ENCODE results near the gene PHF12.
A peak's percentile ranks its signal among the peaks of the same experiment; 100 is the strongest.
"Not testable (repeated sequence)": the region's sequence is repeated elsewhere in the genome, so short reads cannot be mapped to it uniquely, and the experiment has no call there.

PHF12 gene

GRCh38 chr17:28953444-28954118, 2.3 kb upstream of the PHF12 start:
- no peak for DNase-seq

GRCh38 chr17:28951991-28952975, 965 bp upstream of the PHF12 start:
- DNase-seq = peak; percentile 97

GRCh38 chr17:28950752-28951427, 428 bp downstream of the PHF12 start:
- DNase-seq = no peak

- DNase-seq = no peak
These were observed 1.1 kb downstream of the PHF12 start for GRCh38 chr17:28950017-28950751.

- peak; percentile 20 for DNase-seq
These were observed 1.9 kb downstream of the PHF12 start for GRCh38 chr17:28949185-28950016.

DNA sequence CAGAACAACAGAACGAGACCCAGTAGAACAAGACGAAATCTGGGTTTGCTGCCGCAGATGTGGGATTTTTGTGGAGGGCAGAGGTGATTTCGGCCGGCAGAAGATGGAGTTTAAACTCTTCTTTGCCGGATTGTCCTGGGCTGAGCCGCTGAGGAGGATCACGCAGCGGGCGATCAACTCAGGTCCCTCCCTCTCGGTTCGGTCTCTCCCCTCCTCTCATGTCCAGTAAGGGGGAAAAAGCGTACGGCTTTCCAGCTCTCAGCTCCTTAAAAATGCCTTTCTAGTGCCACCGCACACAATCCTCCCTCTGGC, 2.5 kb downstream of the PHF12 start:
- no peak for DNase-seq

DNA sequence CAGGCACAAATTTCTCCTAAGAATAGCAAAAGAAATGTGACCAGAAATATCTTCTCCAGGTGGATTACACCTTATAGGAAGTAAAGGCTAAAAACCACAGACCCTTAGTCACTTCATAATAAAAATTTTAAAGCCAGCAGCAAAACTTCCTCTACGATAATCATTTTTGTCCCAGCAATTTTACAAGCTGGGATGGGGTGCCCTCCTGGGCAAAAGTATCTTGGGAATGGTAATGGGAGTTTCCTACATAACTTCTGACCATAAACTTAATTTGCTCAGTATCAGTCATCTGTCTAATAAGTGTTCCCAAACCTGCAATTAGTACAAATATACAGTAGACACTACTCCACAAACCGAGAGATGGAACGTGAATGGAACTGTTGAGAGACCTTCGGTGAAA, 3.0 kb downstream of the PHF12 start:
- DNase-seq = no peak

DNA sequence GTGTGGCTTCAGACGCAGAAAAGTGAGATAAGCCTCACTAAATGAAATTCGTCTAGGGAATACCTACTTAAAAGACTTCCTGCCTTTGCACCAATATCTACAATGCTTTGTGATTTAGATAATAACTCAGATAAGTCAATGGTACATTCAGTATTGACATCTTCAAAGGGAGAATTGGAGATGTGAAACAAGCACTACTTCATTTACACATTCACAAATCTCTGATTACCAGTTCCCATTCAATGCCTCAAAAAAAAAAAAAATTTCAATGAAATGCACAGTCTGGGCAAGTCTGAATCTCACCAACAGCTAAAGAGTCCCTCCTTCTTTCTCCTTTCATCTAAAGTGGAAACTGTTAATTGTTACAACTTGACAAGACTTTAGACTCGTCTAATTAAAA, 3.7 kb downstream of the PHF12 start:
- no peak for DNase-seq

DNA sequence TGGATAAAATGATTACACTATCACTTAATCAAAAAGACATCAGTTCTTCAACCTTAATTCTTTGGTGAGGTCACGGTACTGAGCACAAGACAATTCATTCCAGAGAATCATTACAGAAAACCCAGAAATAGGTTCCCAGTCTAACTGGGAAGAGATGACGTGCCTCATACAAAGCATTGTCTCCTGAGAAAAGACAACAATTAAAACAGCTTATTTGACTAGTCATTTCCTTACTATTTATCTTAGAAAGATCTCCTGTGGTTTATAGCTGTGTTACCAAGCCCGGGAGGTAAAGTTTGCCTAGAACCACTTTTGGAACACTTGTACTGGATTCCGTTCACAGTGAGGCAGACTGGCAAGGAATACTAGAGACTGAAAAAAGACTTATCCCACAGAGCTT, 5.1 kb downstream of the PHF12 start:
- DNase-seq = peak; percentile 23

DNA sequence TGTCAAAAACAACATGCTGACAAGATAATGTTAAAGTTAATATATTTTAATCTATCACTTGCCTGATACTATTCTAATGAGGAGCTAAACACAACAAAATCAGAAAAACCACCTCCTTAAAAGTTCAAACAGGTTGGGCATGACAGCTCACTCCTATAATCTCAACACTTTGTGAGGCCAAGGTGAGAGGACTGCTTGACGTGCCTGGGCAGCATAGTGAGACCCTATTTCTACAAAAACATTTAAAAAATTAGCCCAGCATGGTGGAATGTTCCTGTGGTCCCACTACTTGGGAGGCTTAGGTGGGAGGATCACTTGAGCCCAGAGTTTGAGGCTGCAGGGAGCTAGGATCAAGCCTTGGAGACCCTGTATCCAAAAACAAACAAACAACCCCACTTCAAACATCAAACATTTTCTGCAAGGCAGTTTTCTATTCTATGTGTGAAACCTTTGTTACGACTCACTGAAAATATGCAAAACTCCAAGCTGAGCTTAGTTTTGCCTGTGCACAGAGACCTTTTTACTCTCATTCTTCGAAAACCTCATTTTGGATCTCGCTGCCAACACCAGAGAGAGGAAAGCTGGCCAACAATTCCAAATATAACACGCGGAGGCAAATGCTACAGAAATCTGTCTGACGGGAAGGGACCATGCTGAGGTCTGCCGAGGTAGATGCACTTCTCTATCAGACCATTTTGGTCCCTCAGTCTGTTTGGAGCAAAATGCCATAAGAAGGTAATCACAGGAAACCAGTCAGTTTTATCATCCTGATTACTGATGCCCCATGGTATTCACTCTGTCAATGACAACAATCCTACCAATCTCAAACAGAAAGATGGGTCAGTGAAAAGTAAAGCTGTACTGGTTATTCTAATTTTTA, 6.2 kb downstream of the PHF12 start:
- no peak for DNase-seq

DNA sequence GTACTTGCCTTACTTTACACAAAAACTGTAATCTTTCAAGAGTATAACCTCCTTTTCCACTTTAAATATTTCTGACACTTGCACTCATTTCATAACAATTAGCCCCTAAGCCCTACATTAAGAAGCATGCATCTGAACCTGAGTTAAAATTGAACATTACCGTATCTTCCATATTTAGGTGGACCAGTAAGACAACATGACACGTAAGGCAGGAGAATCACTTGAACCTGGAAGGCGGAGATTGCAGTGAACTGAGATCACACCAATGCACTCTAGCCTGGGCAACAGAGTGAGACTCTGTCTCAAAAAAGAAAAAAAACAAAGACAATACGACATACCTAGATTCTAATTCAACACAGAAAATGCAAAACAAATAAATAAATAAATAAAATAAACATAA, 7.0 kb downstream of the PHF12 start:
- no peak for DNase-seq

DNA sequence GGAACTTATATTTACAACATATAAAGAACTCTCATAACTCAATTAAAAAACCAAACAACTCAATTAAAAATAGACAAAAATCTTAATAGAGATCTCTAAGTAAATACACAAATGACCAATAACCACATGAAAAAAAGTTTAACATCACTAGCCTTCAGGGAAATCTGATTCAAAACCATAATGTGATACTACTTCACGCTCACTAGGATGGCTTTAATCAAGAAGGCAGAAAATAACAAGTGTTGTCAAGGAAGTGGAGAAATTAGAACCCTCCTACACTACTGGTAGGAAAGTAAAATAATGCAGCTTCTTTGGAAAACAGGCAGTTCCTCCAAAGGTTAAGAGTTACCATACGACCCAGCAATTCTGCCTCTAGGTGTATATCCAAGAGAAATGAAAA, 8.4 kb downstream of the PHF12 start:
- no peak for DNase-seq

DNA sequence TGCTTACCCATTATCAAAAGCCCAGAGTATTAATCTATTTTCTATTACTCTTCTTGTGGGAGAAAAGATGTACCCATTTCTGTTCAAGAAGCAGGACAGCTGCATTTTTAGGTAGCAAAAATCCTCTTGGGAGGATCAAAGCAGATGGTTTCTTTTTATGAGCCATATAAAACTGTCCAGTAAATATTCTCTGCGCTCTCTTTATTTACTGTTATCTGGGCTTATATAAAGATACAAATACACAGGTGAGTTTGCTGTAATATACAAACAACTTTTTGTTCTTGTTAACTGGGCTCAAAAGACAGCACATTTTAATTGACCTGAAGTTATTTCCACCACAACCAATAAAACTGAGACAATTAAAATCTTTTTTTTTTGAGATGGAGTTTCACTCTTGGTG, 10.1 kb downstream of the PHF12 start:
- no peak for DNase-seq

- no peak for DNase-seq
These were observed 10.6 kb downstream of the PHF12 start for GRCh38 chr17:28940675-28941074.

GRCh38 chr17:28940142-28940541, 11.2 kb downstream of the PHF12 start:
- DNase-seq = no peak

DNA sequence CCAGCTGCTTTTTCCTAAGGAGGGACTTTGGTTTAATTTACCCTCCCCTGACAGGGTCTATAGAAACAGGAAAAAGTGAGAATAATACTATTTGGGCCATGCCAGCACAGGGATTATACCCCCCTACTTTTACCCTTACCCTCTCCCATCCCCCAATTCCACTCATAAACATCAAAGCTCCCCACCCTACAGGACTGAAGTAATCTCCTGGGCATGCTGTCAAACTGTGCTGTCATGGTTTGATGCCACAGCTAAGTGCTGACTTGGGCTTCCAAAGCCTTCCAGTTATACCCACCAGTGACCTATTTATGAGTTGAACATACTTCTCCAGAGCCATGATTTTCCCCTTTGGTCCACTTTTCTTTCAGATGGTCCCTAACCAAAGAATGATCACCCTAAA, 12.8 kb downstream of the PHF12 start:
- no peak for DNase-seq

DNA sequence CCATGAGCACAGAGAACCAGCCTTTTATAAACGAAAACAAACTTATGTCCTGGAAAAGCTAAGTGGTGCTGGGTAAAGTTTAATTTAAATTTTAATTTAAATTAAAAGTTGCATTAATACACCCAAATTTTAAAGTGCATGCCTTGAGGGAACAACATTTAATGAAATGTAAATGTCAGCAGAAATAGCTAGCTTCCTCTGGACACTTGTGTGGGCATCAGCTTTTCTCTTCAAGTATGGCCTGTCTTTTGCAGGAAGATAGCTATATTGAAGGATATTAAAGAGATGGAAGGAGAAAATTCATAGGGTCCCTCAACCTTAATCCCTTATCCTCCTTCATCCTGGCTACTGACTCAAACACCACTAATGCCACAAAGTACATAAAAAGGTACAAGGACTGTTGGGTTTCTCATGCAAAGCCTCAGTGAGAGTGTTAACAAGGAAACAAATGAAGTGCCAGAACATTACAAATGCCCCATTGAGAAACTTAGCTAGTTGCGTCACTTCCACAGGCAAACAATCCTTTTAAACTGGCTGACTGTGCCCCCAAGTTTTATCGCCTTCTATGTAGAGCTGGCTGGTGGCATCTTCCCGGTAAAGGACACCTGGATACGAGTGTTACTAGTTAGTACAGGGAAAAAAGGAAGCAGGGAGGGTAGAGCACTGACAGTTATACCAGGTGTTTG, 14.1 kb downstream of the PHF12 start:
- no peak for DNase-seq

- no peak for DNase-seq
These were observed 15.4 kb downstream of the PHF12 start for GRCh38 chr17:28935744-28936460.

DNA sequence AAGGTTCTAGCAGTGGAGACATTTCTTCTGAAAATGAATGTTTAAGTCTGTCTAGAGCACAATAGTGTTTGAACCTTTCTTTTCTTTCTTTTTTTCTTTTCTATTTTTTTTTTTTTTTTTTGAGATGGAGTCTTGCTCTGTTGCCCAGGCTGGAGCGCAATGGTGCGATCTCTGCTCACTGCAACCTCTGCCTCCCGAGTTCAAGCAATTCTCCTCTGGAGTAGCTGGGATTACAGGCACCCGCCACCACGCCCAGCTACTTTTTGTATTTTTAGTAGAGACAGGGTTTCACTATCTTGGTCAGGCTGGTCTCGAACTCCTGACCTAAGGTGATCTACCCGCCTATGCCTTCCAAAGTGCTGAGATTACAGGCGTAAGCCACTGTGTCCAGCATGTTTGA, 16.8 kb downstream of the PHF12 start:
- not testable (repeated sequence) for DNase-seq

DNA sequence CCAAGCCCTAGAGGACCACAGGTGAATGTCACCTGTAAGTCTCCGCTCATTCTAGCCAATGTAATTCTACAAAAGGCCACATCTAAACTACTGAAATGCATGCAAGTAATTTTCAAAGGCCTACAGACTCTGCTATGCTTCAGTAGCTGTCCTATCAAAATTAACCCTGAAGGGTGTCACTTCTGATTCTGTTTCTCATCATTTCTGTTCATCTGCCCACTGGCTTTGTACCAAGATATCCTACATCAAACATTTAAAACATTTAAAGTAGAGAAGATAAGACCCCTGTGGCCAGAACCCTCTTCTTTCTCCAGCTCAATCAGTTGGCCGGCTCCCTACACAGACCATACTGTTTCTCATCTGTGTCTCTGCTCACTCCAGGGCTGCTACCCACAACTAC, 21.5 kb downstream of the PHF12 start:
- no peak for DNase-seq
